ENCODE results near the gene ANXA5.

ANXA5 gene

DNA sequence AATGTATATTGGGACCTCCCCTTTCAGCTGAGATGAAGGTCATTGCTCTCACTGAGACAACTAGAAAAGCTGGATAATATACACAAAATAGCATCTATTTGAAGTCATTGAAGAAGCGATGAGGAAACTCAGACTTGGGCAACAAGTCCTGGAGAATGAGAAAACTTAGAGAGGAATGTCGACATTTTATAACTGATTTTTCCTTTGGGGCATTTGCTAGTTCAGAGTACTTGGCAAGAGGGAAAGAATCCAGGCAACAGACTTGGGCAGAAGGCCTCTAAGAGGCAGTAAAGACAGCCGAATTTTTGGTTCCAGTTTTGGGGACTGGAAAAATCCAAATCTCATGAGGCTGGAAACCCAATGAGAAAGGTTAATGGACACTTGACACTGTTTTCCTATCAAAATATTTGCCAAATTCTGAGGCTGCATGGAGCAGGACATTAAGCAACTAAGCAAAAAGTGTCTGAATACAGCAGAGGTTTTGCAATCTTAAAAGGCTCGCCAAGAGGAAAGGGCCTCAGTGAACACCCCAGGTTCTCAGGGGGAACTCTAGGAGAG is 21.0 kb upstream of the ANXA5 start:
- H3K27ac ChIP-seq: no peak overlapping the region

DNA sequence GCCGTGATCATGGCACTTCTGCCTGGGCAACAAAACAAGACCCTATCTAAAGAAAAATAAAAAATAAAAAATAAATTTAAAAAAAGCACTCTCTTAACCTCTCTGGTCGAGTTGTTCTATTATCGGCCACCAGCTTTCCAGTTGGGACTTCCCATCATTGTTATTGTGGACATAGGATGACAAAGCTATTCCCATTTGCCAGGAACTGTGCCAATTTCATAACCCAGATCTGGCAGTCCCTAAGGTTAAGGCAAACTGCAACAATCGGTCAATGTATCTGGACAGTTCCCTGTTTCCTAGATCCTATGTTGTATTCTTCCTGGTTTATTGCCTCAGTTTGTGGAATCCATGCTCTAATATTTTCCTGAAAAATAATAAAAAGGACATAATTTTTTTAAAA is 17.8 kb upstream of the ANXA5 start:
- no peak overlapping the region for H3K9ac ChIP-seq
- H3K27ac ChIP-seq: no peak overlapping the region
- H3K4me3 ChIP-seq (IDR thresholded peaks at IDR 0.05; ENCODE audit: insufficient read depth, low read depth, low read length): no peak overlapping the region
- no peak overlapping the region for H3K4me2 ChIP-seq
- TF ChIP-seq, protein P1, sequence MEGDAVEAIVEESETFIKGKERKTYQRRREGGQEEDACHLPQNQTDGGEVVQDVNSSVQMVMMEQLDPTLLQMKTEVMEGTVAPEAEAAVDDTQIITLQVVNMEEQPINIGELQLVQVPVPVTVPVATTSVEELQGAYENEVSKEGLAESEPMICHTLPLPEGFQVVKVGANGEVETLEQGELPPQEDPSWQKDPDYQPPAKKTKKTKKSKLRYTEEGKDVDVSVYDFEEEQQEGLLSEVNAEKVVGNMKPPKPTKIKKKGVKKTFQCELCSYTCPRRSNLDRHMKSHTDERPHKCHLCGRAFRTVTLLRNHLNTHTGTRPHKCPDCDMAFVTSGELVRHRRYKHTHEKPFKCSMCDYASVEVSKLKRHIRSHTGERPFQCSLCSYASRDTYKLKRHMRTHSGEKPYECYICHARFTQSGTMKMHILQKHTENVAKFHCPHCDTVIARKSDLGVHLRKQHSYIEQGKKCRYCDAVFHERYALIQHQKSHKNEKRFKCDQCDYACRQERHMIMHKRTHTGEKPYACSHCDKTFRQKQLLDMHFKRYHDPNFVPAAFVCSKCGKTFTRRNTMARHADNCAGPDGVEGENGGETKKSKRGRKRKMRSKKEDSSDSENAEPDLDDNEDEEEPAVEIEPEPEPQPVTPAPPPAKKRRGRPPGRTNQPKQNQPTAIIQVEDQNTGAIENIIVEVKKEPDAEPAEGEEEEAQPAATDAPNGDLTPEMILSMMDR (conservative IDR thresholded peaks at IDR 0.05; ENCODE audit: low read depth, low read length): no peak
- H3K4me1 ChIP-seq (ENCODE audit: low read depth, poor library complexity, severe bottlenecking): no peaks in the 10 kb centered on the region
- no peak overlapping the region for H2AFZ ChIP-seq (ENCODE audit: low read depth)
- H3K79me2 ChIP-seq (ENCODE audit: insufficient read depth, low read depth): no peaks in the 10 kb centered on the region
- no peaks in the 10 kb centered on the region for H3K27me3 ChIP-seq (ENCODE audit: insufficient read depth, low read depth)
- H3K36me3 ChIP-seq (ENCODE audit: insufficient read depth): no peaks in the 10 kb centered on the region; the same call in 1 of the 2 replicates
- no peaks in the 10 kb centered on the region for H4K20me1 ChIP-seq (ENCODE audit: insufficient read depth)

More for the DNA sequence above, 21.0 kb upstream of the ANXA5 start:
- no peaks in the 10 kb centered on the region for H3K27me3 ChIP-seq (ENCODE audit: insufficient read depth, low read depth)
- no peaks in the 10 kb centered on the region for H3K4me1 ChIP-seq (ENCODE audit: low read depth, poor library complexity, severe bottlenecking)
- H2AFZ ChIP-seq (ENCODE audit: low read depth): no peak overlapping the region
- H3K9ac ChIP-seq: no peak overlapping the region
- H3K36me3 ChIP-seq (ENCODE audit: insufficient read depth): no peaks in the 10 kb centered on the region; the same call in 1 of the 2 replicates
- H3K79me2 ChIP-seq (ENCODE audit: insufficient read depth, low read depth): no peaks in the 10 kb centered on the region
- no peaks in the 10 kb centered on the region for H4K20me1 ChIP-seq (ENCODE audit: insufficient read depth)
- H3K4me2 ChIP-seq: no peak overlapping the region
- H3K4me3 ChIP-seq (IDR thresholded peaks at IDR 0.05; ENCODE audit: insufficient read depth, low read depth, low read length): no peak overlapping the region
- TF ChIP-seq, protein P1 (conservative IDR thresholded peaks at IDR 0.05; ENCODE audit: low read depth, low read length): no peak

DNA sequence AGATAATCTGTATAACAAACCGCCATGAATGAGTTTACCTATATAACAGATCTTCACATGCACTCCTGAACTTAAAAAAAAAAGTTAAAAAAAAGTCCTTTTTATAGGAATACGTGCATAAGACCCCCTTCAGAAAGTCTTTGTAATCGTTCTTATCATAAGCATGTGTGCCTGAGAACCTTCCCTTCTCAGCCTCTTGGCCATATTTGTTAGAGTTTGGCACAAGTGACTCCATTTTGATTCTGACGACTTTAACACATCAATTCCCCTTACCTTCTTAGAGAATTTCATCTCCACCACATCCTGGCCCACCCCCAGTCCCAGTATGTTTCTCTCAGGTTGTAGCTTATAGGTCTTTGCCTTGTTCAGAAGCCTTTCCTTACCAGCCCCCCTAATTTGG is 16.0 kb upstream of the ANXA5 start:
- H3K36me3 ChIP-seq (ENCODE audit: insufficient read depth): no peaks in the 10 kb centered on the region; the same call in 1 of the 2 replicates
- H2AFZ ChIP-seq (ENCODE audit: low read depth): no peak overlapping the region
- no peak overlapping the region for H3K27ac ChIP-seq

DNA sequence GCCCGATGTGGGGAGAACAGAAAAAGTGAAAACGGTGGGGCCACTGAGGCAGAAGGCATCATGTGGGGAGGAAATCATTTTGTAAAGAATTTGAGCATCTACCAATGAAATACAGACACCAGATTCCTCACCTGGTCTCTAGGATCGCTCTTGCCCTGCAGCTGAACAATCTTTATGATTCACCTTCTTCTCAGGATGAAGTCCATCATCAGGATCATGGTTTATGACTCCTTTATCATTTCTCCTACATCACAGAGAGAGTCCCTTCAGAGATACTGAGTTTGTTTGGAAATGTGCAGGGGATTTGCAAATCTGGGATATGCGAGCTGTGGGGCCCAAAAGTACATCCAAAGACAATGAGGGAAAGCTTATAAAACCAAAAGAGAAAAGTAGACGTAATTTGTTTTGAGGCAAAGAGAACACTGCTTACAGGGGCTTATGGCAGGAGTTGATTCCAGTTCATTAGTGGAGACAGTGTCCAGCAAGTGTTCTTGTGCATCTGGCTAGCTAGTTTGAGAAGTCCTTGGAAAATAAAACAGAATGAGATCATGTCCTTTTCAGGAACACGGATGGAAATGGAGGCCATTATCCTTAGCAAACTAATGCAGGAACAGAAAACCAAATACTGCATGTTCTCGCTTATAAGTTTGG is 15.3 kb upstream of the ANXA5 start:
- no peak overlapping the region for H3K4me3 ChIP-seq (IDR thresholded peaks at IDR 0.05; ENCODE audit: insufficient read depth, low read depth, low read length)
- no peak overlapping the region for H3K4me2 ChIP-seq
- TF ChIP-seq, protein P1 (conservative IDR thresholded peaks at IDR 0.05; ENCODE audit: low read depth, low read length): no peak
- H3K9ac ChIP-seq: no peak overlapping the region
- no peaks in the 10 kb centered on the region for H3K79me2 ChIP-seq (ENCODE audit: insufficient read depth, low read depth)
- no peaks in the 10 kb centered on the region for H3K27me3 ChIP-seq (ENCODE audit: insufficient read depth, low read depth)
- H2AFZ ChIP-seq (ENCODE audit: low read depth): no peak overlapping the region
- H3K27ac ChIP-seq: no peak overlapping the region
- no peaks in the 10 kb centered on the region for H4K20me1 ChIP-seq (ENCODE audit: insufficient read depth)
- no peaks in the 10 kb centered on the region for H3K4me1 ChIP-seq (ENCODE audit: low read depth, poor library complexity, severe bottlenecking)
- H3K36me3 ChIP-seq (ENCODE audit: insufficient read depth): no peaks in the 10 kb centered on the region; the same call in 1 of the 2 replicates

More for the DNA sequence above, 16.0 kb upstream of the ANXA5 start:
- Histone ChIP-seq H3K79me2 (ENCODE audit: insufficient read depth, low read depth) (no peaks in the 10 kb centered on the region), H3K4me1 (ENCODE audit: low read depth, poor library complexity, severe bottlenecking) (no peaks in the 10 kb centered on the region), H3K4me3 (IDR thresholded peaks at IDR 0.05; ENCODE audit: insufficient read depth, low read depth, low read length) (no peak overlapping the region), H3K9ac (no peak overlapping the region), H3K27me3 (ENCODE audit: insufficient read depth, low read depth) (no peaks in the 10 kb centered on the region), H4K20me1 (ENCODE audit: insufficient read depth) (no peaks in the 10 kb centered on the region), H3K4me2 (no peak overlapping the region)
- TF ChIP-seq, protein P1 (conservative IDR thresholded peaks at IDR 0.05; ENCODE audit: low read depth, low read length): no peak
